Chondrocyte (in vitro differentiated cells): Measurements from ENCODE around the gene ZNF385C. TPM values are rescaled to one million over a fixed set of nuclear protein-coding genes. Genes with fewer than 3 reads are reported as not detected.

Experiments
- DNase-seq: peaks from one replicate; pipeline ENCODE4 v3.0.0; 2021; ENCODE audit warnings: mixed read lengths, low spot score
- H3K27ac Mint-ChIP-seq: one replicate; pipeline ENCODE4 v1.8.0; 2021; ENCODE audit warnings: mild to moderate bottlenecking, moderate library complexity, mixed read lengths; ENCODE audit not compliant: unreplicated experiment
- H3K27me3 Mint-ChIP-seq: 2 replicates; pipeline ENCODE4 v1.8.0; 2021; ENCODE audit warnings: low read depth, mixed read lengths
- H3K36me3 Mint-ChIP-seq: 2 replicates; pipeline ENCODE4 v1.8.0; 2021; ENCODE audit warnings: low read depth, mixed read lengths
- H3K4me1 Mint-ChIP-seq: 2 replicates; pipeline ENCODE4 v1.8.0; 2021; ENCODE audit warnings: low read depth, mild to moderate bottlenecking, mixed read lengths
- H3K4me3 Mint-ChIP-seq: one replicate; pipeline ENCODE4 v1.8.0; 2021; ENCODE audit warnings: mild to moderate bottlenecking, moderate library complexity, mixed read lengths; ENCODE audit not compliant: unreplicated experiment
- H3K9me3 Mint-ChIP-seq: 2 replicates; pipeline ENCODE4 v1.8.0; 2021; ENCODE audit warnings: low read depth, mixed read lengths
- CTCF ChIP-seq: fragments of 200-600 bp; sonication (generic); IDR thresholded peaks from 2 replicates; pipeline ENCODE4 v1.5.0; 2021; ENCODE audit warnings: antibody characterized with exemption, mild to moderate bottlenecking, moderate library complexity
- total RNA-seq: library from RNA; stranded (reverse); gene quantifications from 3 replicates; pipeline ENCODE4 v1.2.1, GENCODE V29; 2021

The ZNF385C gene
- total RNA-seq, 1 donor from 2014 or later = 0.07 TPM

GRCh38 chr17:42047343-42047742 lies 50.9 kb downstream of the ZNF385C start:
- H3K4me3 Mint-ChIP-seq = no peak overlapping the region
- H3K27ac Mint-ChIP-seq = no peak overlapping the region
- DNase-seq = no peak
- TF ChIP-seq CTCF = no peak
- H3K9me3 Mint-ChIP-seq = no peaks in the 10 kb centered on the region
- no peaks in the 10 kb centered on the region for H3K36me3 Mint-ChIP-seq
- H3K4me1 Mint-ChIP-seq = peaks cover 9% of the 10 kb centered on the region
- peaks cover 3% of the 10 kb centered on the region for H3K27me3 Mint-ChIP-seq

DNA sequence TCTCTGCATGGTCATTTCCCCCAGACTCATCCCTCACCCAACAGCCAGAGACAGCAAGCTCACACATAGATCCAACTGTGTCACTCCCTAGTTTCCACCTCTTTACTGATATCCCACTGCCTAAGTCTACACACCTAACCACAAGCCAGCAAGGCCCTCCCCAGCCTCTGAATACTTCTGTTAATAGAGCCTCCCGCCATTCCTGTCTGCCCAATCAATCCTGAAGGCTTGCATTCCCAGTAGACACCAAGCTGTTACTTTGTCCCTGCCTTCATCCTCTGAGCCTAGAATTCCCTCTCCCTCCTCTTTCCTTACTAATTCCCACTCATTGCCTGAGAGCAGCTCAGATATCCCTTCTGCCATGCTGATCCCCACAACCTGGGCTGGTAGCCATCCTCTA lies 52.6 kb downstream of the ZNF385C start:
- H3K27ac Mint-ChIP-seq = no peak overlapping the region
- H3K27me3 Mint-ChIP-seq = peaks cover under 1% of the 10 kb centered on the region
- H3K4me3 Mint-ChIP-seq = no peak overlapping the region
- no peaks in the 10 kb centered on the region for H3K9me3 Mint-ChIP-seq
- H3K36me3 Mint-ChIP-seq = no peaks in the 10 kb centered on the region
- no peak for TF ChIP-seq CTCF
- peaks cover 4% of the 10 kb centered on the region for H3K4me1 Mint-ChIP-seq
- DNase-seq = no peak

DNA sequence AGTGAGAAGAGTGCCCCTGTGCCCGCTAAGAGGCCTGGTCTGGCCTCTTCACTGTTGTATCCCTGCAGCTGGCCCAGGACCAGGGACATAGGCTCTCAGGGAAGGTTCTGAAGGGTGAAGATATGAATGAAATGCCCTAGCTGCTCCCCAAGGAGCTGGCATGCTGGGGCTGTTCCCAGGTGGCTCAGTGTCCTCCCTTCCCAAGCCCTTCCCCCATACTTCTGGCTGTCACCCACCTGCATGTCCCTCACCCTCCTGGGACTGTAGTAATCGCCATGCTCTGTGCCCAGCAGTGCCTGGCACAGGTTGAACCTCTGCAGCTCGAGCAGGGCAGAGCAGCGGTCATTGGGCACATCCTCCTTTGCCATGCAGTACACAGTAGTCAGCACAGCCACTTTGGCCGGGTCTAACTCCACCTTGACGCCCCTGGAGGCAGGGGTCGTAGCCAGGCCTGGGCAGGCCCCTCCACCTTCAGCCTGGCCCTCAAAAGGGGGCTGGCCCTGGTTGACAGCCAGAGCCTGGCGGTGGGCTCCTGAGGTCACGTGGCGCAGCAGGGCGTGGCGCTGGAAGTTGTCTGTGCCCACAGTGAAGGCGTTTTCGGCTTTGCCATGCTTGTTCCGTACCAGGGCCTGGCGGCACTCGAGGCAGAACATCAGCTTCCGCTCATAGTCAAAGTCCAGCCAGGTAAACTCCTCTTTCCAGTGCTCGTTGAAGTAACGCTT lies 55.5 kb downstream of the ZNF385C start:
- no peak overlapping the region for H3K4me3 Mint-ChIP-seq
- H3K9me3 Mint-ChIP-seq = no peaks in the 10 kb centered on the region
- no peaks in the 10 kb centered on the region for H3K36me3 Mint-ChIP-seq
- no peaks in the 10 kb centered on the region for H3K4me1 Mint-ChIP-seq
- DNase-seq = no peak
- no peak for TF ChIP-seq CTCF
- no peak overlapping the region for H3K27ac Mint-ChIP-seq
- no peaks in the 10 kb centered on the region for H3K27me3 Mint-ChIP-seq

GRCh38 chr17:42041619-42042018 lies 56.7 kb downstream of the ZNF385C start:
- Mint-ChIP-seq H3K27me3 (no peaks in the 10 kb centered on the region), H3K4me3 (no peak overlapping the region), H3K36me3 (no peaks in the 10 kb centered on the region), H3K9me3 (no peaks in the 10 kb centered on the region), H3K27ac (no peak overlapping the region), H3K4me1 (no peaks in the 10 kb centered on the region)
- no peak for DNase-seq
- TF ChIP-seq CTCF = no peak

DNA sequence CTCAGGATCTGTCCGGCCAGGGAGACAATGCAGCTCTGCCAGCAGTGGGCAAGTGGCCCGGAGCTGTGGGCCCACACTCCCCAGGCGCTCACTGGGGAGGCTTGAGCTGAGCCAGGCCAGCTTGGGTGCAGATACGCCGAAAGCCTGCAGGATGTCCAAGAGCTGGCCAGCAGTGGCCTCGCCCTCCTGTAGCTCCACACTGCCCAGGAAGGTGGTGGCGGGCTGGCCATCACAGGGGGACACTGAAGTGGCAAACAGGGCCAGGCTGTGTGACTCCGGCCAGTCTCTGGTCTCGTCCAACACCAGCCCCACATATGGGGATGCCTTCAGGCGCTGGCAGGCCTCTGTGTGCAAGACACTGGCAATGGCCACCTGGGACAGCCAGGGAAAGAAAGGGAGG lies 57.5 kb downstream of the ZNF385C start:
- Mint-ChIP-seq H3K27ac (no peak overlapping the region), H3K4me1 (no peaks in the 10 kb centered on the region)
- peak; percentile 75 for DNase-seq

More for the DNA sequence above, 57.5 kb downstream of the ZNF385C start:
- Mint-ChIP-seq H3K9me3 (no peaks in the 10 kb centered on the region), H3K27me3 (no peaks in the 10 kb centered on the region), H3K4me3 (no peak overlapping the region), H3K36me3 (no peaks in the 10 kb centered on the region)
- no peak for TF ChIP-seq CTCF
